ENCODE measurements around the gene DENND2A.
A peak's percentile ranks its signal among the peaks of the same experiment; 100 is the strongest.
"Not testable (repeated sequence)": the region's sequence is repeated elsewhere in the genome, so short reads cannot be mapped to it uniquely, and the experiment has no call there.

DENND2A gene

GRCh38 chr7:140517546-140518369 is 122.9 kb downstream of the DENND2A start:
- DNase-seq = peak in 56 of 58 donors; percentile 6 to 87 (median 68)

- peak in 1 of 58 donors; percentile 5 for DNase-seq
These were observed 128.2 kb downstream of the DENND2A start for GRCh38 chr7:140512317-140513000.

DNA sequence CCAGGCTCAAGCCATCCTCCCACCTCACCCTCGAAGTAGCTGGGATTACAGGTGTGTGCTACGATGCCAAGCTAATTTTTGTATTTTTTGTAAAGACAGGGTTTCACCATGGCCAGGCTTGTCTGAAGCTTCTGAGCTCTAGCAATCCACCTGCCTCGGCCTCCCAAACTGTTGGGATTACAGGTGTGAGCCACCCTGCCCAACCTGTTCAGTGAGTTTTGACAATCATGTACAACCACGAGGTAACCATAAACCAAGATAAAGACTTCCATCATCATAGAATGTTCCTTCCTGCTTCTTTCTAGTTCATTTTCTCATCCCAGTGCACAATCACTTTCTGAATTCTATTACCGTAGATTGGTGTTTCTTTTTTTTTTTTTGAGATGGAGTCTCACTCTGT is 130.8 kb downstream of the DENND2A start:
- DNase-seq = no peak

GRCh38 chr7:140507556-140507955 is 133.1 kb downstream of the DENND2A start:
- not testable (repeated sequence) for DNase-seq

GRCh38 chr7:140506788-140507464 is 133.7 kb downstream of the DENND2A start:
- peak in 4 of 58 donors; percentile 3 to 7 (median 4) for DNase-seq

DNA sequence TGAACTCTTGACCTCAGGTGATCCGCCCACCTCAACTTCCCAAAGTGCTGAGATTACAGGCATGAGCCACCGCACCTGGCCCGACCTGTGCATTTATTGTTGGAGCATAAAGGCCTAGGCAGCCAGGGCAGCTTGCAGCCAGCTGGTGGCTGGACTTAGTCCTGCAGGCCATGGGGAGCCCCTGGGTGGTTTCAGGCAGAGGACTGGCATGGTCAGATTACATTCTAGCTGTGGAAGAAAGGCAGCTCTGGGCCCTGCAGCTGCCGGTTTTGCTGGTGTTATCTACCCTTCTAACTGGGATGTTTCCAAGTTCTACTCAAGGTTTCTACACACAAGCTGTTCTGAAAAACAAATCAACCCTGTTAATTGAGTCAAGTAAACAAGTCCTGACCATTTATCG is 138.6 kb downstream of the DENND2A start:
- no peak for DNase-seq

DNA sequence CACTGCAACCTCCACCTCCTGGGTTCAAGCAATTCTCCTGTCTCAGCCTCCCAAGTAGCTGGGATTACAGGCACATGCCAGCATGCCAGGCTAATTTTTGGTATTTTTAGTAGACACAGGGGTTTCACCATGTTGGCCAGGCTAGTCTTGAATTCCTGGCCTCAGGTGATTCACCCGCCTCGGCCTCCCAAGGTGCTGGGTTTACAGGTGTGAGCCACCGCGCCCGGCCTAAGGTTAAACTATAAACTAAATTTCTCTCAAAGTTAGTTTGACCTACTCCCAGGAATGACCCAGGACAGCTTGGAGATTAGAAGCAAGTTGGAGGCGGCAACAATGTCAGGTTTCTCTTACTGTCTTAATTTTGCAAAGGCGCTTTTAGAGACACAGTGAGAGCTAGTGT is 142.8 kb downstream of the DENND2A start:
- not testable (repeated sequence) for DNase-seq

- no peak for DNase-seq
These were observed 143.3 kb downstream of the DENND2A start for GRCh38 chr7:140497241-140497769.

DNA sequence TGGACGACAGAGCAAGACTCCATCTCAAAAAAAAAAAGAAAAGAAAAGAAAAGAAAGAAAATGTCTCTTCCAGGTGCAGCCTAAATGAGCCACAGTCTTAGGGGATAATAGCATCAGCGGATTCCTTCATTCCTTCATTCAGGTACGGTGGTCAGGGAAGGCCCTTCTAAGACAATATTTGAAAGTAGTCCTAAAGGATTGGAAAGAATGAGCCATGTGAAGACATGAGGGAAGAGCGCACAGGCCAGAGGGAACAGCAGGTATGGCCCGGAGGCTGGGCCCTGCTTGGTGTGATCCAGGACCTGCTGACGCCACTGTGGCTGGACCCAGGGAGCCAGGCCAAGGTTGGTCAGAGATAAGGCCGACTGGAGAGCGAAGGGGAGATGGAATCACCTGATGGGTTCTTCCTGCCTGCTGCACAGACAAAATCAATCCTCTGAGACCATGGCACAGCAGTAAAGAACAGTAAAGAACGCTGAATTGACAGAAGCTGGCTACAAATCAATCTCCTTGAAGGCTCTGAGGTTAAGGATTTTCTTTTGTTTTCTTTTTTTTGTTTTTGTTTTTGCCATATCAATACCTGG is 145.0 kb downstream of the DENND2A start:
- no peak for DNase-seq

DNA sequence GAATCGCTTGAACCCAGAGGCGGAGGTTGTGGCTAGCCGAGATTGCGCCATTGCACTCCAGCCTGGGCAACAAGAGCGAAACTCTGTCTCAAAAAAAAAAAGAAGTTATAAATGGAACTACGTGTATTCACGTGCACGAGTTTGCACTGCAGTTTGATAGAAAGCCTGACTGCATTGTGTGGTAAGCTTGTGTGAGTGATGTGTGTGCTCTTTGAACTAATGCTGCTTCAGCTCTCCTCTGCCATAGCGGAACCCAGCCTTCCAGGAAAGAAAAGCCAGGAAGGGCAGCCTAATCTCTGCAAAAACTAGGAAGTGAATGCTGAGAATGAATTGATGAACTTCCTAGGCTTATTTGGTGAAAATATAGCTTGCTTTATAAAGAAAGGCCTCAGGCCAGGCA is 145.7 kb downstream of the DENND2A start:
- DNase-seq = no peak

DNA sequence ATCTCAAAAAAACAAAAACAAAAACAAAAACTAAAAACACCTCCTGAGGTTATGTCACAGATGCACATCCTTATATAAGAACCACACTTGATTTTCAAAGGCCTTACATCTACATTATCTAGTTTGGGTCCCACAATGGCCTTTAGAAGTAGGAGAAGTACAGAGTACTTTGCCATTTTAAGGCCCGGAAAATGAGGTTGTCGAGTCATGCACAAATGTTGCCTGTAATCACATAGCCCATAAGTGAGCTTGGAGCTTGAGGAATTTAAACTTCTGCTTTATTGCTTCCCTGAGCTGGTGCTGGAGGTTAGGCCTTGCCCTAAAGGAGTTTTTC is 151.6 kb downstream of the DENND2A start:
- DNase-seq = no peak

DNA sequence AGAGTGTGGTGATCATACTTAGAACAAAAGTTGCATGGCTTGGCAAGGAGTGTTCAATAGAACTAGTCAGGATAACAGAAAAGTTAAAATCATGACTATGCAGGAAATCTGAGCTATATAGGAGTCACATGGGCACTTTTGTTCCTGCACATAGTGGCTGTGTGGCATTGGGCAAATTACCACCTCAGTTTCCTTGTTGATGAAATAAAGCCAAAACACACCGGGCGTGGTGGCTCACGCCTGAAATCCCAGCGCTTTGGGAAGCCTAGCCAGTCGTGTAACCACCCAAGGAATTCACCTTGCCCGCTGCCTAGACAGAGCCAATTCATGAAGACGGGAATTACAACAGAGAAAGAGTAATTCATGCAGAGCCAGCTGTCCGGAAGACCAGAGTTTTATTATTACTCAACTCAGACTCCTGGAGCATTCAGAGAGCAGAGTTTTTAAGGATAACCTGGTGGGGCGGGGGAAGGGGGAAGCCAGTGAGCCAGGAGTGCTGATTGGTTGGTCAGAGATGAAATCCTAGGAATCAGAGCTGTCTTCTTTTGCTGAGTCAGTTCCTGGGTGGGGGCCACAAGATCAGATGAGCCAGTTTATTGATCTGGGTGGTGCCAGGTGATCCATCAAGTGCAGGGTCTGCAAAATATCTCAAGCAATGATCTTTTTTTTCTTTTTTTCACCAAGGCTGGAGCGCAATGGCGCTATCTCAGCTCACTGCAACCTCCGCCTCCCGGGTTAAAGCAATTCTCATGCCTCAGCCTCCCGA is 154.9 kb downstream of the DENND2A start:
- DNase-seq = no peak

DNA sequence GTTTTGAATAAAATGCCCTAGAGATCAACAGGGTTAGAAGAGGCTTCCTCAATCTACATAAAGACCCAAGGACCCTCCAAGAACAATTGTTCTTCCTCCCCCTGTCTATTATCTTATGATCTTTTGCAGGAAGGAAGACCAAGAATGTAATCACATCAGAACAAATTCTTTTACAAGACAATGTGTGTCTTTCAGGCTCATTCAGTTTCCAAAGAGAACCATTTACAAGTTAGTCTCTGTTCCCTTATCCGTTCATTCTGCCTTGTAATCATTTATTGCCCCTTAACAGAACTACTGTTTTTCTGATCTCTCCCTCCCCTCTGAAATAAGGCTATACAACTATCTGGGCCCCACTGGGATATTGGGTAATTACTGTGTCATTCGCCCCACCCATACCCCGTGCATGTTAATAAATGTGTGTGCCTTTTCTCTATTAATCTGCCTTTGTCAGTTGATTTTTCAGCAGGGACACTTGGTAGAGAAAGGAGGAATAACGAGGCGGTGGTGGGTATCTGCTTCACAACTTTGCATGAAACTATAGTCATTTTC is 155.6 kb downstream of the DENND2A start:
- no peak for DNase-seq

DNA sequence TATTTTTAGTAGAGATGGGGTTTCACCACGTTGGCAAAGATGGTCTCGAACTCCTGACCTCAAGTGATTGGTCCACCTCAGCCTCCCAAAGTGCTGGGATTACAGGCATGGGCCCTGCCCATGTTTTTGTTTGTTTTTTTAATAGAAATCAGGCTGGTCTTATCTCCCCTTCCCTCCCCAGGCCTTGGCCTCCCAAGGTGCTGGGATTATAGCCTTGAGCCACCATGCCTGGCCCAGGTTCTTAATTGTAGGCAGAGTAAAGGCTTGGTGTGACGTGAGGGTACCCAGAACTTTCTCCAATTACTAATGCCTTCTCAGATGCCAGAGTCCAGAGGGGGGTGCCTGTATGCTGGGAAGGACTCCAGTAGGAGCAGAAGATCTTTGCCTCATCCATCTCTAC is 156.1 kb downstream of the DENND2A start:
- DNase-seq = no peak

GRCh38 chr7:140479739-140480084 is 160.9 kb downstream of the DENND2A start:
- DNase-seq = no peak

DNA sequence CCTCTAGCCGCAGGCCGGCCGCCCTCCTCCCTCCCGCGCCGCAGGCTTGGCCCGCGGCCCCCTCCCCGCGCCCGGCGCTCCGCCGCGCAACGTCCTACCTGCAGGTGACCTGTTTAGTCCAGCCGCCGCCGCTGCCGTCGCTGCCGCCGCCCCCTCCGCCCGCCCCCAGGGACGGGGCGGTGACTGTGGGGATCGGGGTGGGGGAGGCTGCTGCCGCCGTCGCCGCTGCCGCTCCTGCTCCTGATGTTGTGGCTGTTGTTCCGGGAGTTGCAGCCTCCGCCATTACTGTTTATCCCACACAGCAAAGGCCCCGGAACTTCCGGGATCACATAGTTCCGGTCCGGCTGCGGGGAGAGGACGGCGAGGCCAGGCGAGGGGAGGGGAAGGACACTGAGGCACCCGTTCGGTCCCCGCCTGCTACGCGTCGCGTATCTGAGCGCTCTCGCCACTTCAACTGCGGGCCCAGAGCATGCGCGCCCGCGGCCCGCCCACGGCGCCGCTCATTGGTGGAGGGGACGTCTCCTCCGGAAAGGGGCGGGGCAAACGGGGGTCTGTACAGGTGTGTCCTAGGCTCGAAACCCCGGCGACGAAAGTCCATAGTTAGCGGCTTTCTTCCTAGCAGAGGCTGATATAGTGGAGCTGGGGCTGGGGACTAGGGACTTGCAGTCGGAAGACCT is 161.4 kb downstream of the DENND2A start, which contains the start of gene MKRN1:
TSS of gene MKRN1 (minus strand) at position 444 of the 677 bp plus-strand sequence. CDS start at position 283, 161 bp downstream.
- peak; percentile 67 to 97 (median 93) for DNase-seq

GRCh38 chr7:140478246-140479061 is 162.2 kb downstream of the DENND2A start:
- peak in 37 of 58 donors; percentile 12 to 63 (median 41) for DNase-seq

- no peak for DNase-seq
These were observed 163.8 kb downstream of the DENND2A start for GRCh38 chr7:140476698-140477261.
